ENCODE data around the gene DICER1.

GRCh38 chr14:95127531-95127911 lies 29.8 kb downstream of the DICER1 start:
- TF ChIP-seq CTCF (IDR thresholded peaks at IDR 0.05), result no peak
- no peak for TF ChIP-seq POLR2A (IDR thresholded peaks at IDR 0.05)
- no peak for TF ChIP-seq POLR2AphosphoS5 (IDR thresholded peaks at IDR 0.05)
